ENCODE data around the gene PLAC8. TPM values are rescaled to one million over a fixed set of nuclear protein-coding genes. Genes with fewer than 3 reads are reported as not detected.
"Not testable (repeated sequence)": the region's sequence is repeated elsewhere in the genome, so short reads cannot be mapped to it uniquely, and the experiment has no call there.

Gene PLAC8
- total and polyA plus RNA-seq, 4 donors, result 1.1 to 14.7 (median 1.4) TPM

GRCh38 chr4:83046693-83047473 lies 67.6 kb downstream of the PLAC8 start:
- Histone ChIP-seq H3K27ac (ENCODE audit: low read depth, low read length) (no peak overlapping the region), H3K4me1 (ENCODE audit: control insufficient read depth, insufficient read depth, low read length) (no peaks in the 10 kb centered on the region), H3K27me3 (ENCODE audit: control insufficient read depth, insufficient read depth, low read length) (no peaks in the 10 kb centered on the region), H3K36me3 (ENCODE audit: control insufficient read depth, insufficient read depth, low read length) (peaks cover 25% of the 10 kb centered on the region), H3K9me3 (ENCODE audit: control insufficient read depth, insufficient read depth, low read length) (no peaks in the 10 kb centered on the region), H3K4me3 (ENCODE audit: low read depth, low read length) (no peak overlapping the region)
- DNase-seq (ENCODE audit: low read depth in 4 of 6, low spot score in 6 of 6), result no peak
- 89% methylated on average over 7 of the region's 8 CpGs for WGBS (ENCODE audit: insufficient coverage)

GRCh38 chr4:83043801-83044407 lies 70.6 kb downstream of the PLAC8 start:
- H3K9me3 ChIP-seq (ENCODE audit: control insufficient read depth, insufficient read depth, low read length), result no peaks in the 10 kb centered on the region
- no peak overlapping the region for H3K27ac ChIP-seq (ENCODE audit: low read depth, low read length)
- H3K4me3 ChIP-seq (ENCODE audit: low read depth, low read length), result no peak overlapping the region
- no peaks in the 10 kb centered on the region for H3K27me3 ChIP-seq (ENCODE audit: control insufficient read depth, insufficient read depth, low read length)
- H3K4me1 ChIP-seq (ENCODE audit: control insufficient read depth, insufficient read depth, low read length), result no peaks in the 10 kb centered on the region
- WGBS (ENCODE audit: insufficient coverage), result 100% methylated on average over 6 of the region's 14 CpGs
- H3K36me3 ChIP-seq (ENCODE audit: control insufficient read depth, insufficient read depth, low read length), result peaks cover 6% of the 10 kb centered on the region
- no peak for DNase-seq (ENCODE audit: low read depth in 4 of 6, low spot score in 6 of 6)

GRCh38 chr4:83043157-83043556 lies 71.4 kb downstream of the PLAC8 start:
- WGBS (ENCODE audit: insufficient coverage), result no CpG with 5 or more reads among the region's 2 CpGs

GRCh38 chr4:83040269-83040668 lies 74.3 kb downstream of the PLAC8 start:
- no peak for DNase-seq (ENCODE audit: low read depth in 4 of 6, low spot score in 6 of 6)
- H3K4me3 ChIP-seq (ENCODE audit: low read depth, low read length), result no peak overlapping the region
- no peaks in the 10 kb centered on the region for H3K9me3 ChIP-seq (ENCODE audit: control insufficient read depth, insufficient read depth, low read length)
- WGBS (ENCODE audit: insufficient coverage), result 83% methylated on average over 2 of the region's 3 CpGs
- peaks cover 9% of the 10 kb centered on the region for H3K4me1 ChIP-seq (ENCODE audit: control insufficient read depth, insufficient read depth, low read length)
- no peak overlapping the region for H3K27ac ChIP-seq (ENCODE audit: low read depth, low read length)
- no peaks in the 10 kb centered on the region for H3K36me3 ChIP-seq (ENCODE audit: control insufficient read depth, insufficient read depth, low read length)
- H3K27me3 ChIP-seq (ENCODE audit: control insufficient read depth, insufficient read depth, low read length), result no peaks in the 10 kb centered on the region

More at GRCh38 chr4:83043157-83043556, 71.4 kb downstream of the PLAC8 start:
- H3K9me3 ChIP-seq (ENCODE audit: control insufficient read depth, insufficient read depth, low read length); H3K27ac ChIP-seq (ENCODE audit: low read depth, low read length); DNase-seq (ENCODE audit: low read depth in 4 of 6, low spot score in 6 of 6); H3K27me3 ChIP-seq (ENCODE audit: control insufficient read depth, insufficient read depth, low read length); H3K4me1 ChIP-seq (ENCODE audit: control insufficient read depth, insufficient read depth, low read length); H3K36me3 ChIP-seq (ENCODE audit: control insufficient read depth, insufficient read depth, low read length); H3K4me3 ChIP-seq (ENCODE audit: low read depth, low read length): not testable (repeated sequence)

Other genes starting within 250 kb of the PLAC8 start
- 100 to 1,000 TPM; 161 to 177 TPM for gene SEC31A, start 223.6 kb downstream of the PLAC8 start, total RNA-seq
- 100 to 1,000 TPM; 121 to 141 TPM for gene SEC31A, start 223.6 kb downstream of the PLAC8 start, polyA plus RNA-seq (ENCODE audit: insufficient read length in 2 of 2)
- gene THAP9, start 214.0 kb downstream of the PLAC8 start, total RNA-seq, result 10 to 100 TPM; 12.6 to 20.0 TPM
- gene THAP9, start 214.0 kb downstream of the PLAC8 start, polyA plus RNA-seq (ENCODE audit: insufficient read length in 2 of 2), result 1 to 10 TPM; 6.9 to 8.3 TPM
- gene LIN54, start 103.9 kb downstream of the PLAC8 start, total RNA-seq, result 10 to 100 TPM; 20.1 to 25.7 TPM
- 10 to 100 TPM; 12.8 to 15.2 TPM for gene LIN54, start 103.9 kb downstream of the PLAC8 start, polyA plus RNA-seq (ENCODE audit: insufficient read length in 2 of 2)
- 100 to 1,000 TPM in 1 of 2 donors, 10 to 100 TPM in 1; 79.3 to 167 TPM for gene COPS4, start 79.5 kb downstream of the PLAC8 start, total RNA-seq
- 10 to 100 TPM; 71.6 to 73.9 TPM for gene COPS4, start 79.5 kb downstream of the PLAC8 start, polyA plus RNA-seq (ENCODE audit: insufficient read length in 2 of 2)
- 10 to 100 TPM; 14.1 to 18.8 TPM for gene COQ2, start 170.1 kb upstream of the PLAC8 start, total RNA-seq
- 10 to 100 TPM; 19.7 to 25.2 TPM for gene COQ2, start 170.1 kb upstream of the PLAC8 start, polyA plus RNA-seq (ENCODE audit: insufficient read length in 2 of 2)
- 1 to 10 TPM; 2.5 to 6.5 TPM for gene HPSE, start 220.1 kb upstream of the PLAC8 start, total RNA-seq
- gene HPSE, start 220.1 kb upstream of the PLAC8 start, polyA plus RNA-seq (ENCODE audit: insufficient read length in 2 of 2), result 1 to 10 TPM; 4.3 to 6.6 TPM

Measured in spinal cord (tissue), 10 donors.